Measurements from ENCODE around the gene PYY.

Gene PYY

GRCh38 chr17:43916385-43916784 lies 37.4 kb downstream of the PYY start:
- Histone ChIP-seq H3K9me3 (ENCODE audit: insufficient read depth, low read depth, low read length) (peaks cover 10% of the 10 kb centered on the region), H4K8ac (ENCODE audit: low read depth, low read length) (no peak overlapping the region), H2BK120ac (ENCODE audit: insufficient read depth, low read length, poor library complexity) (no peak overlapping the region), H3K4ac (ENCODE audit: low read depth, low read length) (no peak overlapping the region), H3K23ac (ENCODE audit: low read length) (no peak overlapping the region), H3K9ac (ENCODE audit: low read length) (no peak overlapping the region), H3K4me1 (ENCODE audit: control insufficient read depth in 1 of 2, insufficient read depth in 2 of 2, low read length in 2 of 2) (no peaks in the 10 kb centered on the region), H3K79me1 (ENCODE audit: low read length) (no peaks in the 10 kb centered on the region), H3K4me3 (ENCODE audit: low read depth, low read length) (no peak overlapping the region), H2BK12ac (ENCODE audit: low read length) (no peak overlapping the region), H4K12ac (ENCODE audit: low read depth, low read length) (no peak overlapping the region), H2AK5ac (ENCODE audit: low read length) (no peak overlapping the region), H3K79me2 (ENCODE audit: control insufficient read depth, insufficient read depth, low read length, poor library complexity) (no peaks in the 10 kb centered on the region), H3K27me3 (ENCODE audit: insufficient read depth, low read length) (no peaks in the 10 kb centered on the region), H2BK5ac (ENCODE audit: low read depth, low read length, poor library complexity) (no peak overlapping the region), H3K36me3 (ENCODE audit: control insufficient read depth in 1 of 2, insufficient read depth in 2 of 2, low read length in 2 of 2) (no peaks in the 10 kb centered on the region), H3K14ac (ENCODE audit: low read length) (no peak overlapping the region), H3K18ac (ENCODE audit: low read length) (no peak overlapping the region), H2AFZ (ENCODE audit: insufficient read depth, low read length, poor library complexity) (no peak overlapping the region), H3K27ac (ENCODE audit: low read depth, low read length) (no peak overlapping the region), H3K4me2 (ENCODE audit: low read length) (no peak overlapping the region), H4K91ac (ENCODE audit: low read depth, low read length) (no peak overlapping the region)
- WGBS (ENCODE audit: extremely low coverage, insufficient coverage, insufficient read length) = no CpG with 5 or more reads among the region's 4 CpGs
- DNase-seq = no peak

GRCh38 chr17:43915559-43915958 lies 38.2 kb downstream of the PYY start:
- WGBS (ENCODE audit: extremely low coverage, insufficient coverage, insufficient read length) = no CpG with 5 or more reads among the region's 3 CpGs
- Histone ChIP-seq H3K18ac (ENCODE audit: low read length) (no peak overlapping the region), H2BK120ac (ENCODE audit: insufficient read depth, low read length, poor library complexity) (no peak overlapping the region), H4K91ac (ENCODE audit: low read depth, low read length) (no peak overlapping the region), H2AFZ (ENCODE audit: insufficient read depth, low read length, poor library complexity) (no peak overlapping the region), H2AK5ac (ENCODE audit: low read length) (no peak overlapping the region), H3K79me1 (ENCODE audit: low read length) (no peaks in the 10 kb centered on the region), H3K9ac (ENCODE audit: low read length) (no peak overlapping the region), H2BK12ac (ENCODE audit: low read length) (no peak overlapping the region), H3K4me1 (ENCODE audit: control insufficient read depth in 1 of 2, insufficient read depth in 2 of 2, low read length in 2 of 2) (no peaks in the 10 kb centered on the region), H3K79me2 (ENCODE audit: control insufficient read depth, insufficient read depth, low read length, poor library complexity) (no peaks in the 10 kb centered on the region), H3K27ac (ENCODE audit: low read depth, low read length) (no peak overlapping the region), H4K12ac (ENCODE audit: low read depth, low read length) (no peak overlapping the region), H2BK5ac (ENCODE audit: low read depth, low read length, poor library complexity) (no peak overlapping the region), H3K4me3 (ENCODE audit: low read depth, low read length) (no peak overlapping the region), H3K14ac (ENCODE audit: low read length) (no peak overlapping the region), H3K23ac (ENCODE audit: low read length) (no peak overlapping the region), H3K27me3 (ENCODE audit: insufficient read depth, low read length) (no peaks in the 10 kb centered on the region), H3K36me3 (ENCODE audit: control insufficient read depth in 1 of 2, insufficient read depth in 2 of 2, low read length in 2 of 2) (no peaks in the 10 kb centered on the region), H3K9me3 (ENCODE audit: insufficient read depth, low read depth, low read length) (peaks cover 11% of the 10 kb centered on the region), H3K4me2 (ENCODE audit: low read length) (no peak overlapping the region), H3K4ac (ENCODE audit: low read depth, low read length) (no peak overlapping the region), H4K8ac (ENCODE audit: low read depth, low read length) (no peak overlapping the region)
- DNase-seq = no peak

GRCh38 chr17:43914451-43914850 lies 39.3 kb downstream of the PYY start:
- no CpG with 5 or more reads among the region's 2 CpGs for WGBS (ENCODE audit: extremely low coverage, insufficient coverage, insufficient read length)
- Histone ChIP-seq H2BK12ac (ENCODE audit: low read length) (no peak overlapping the region), H3K23ac (ENCODE audit: low read length) (no peak overlapping the region)

GRCh38 chr17:43913584-43913983 lies 40.2 kb downstream of the PYY start:
- H4K91ac ChIP-seq (ENCODE audit: low read depth, low read length) = no peak overlapping the region
- H2AFZ ChIP-seq (ENCODE audit: insufficient read depth, low read length, poor library complexity) = no peak overlapping the region
- no peak overlapping the region for H3K14ac ChIP-seq (ENCODE audit: low read length)
- H3K79me2 ChIP-seq (ENCODE audit: control insufficient read depth, insufficient read depth, low read length, poor library complexity) = no peaks in the 10 kb centered on the region
- peaks cover 11% of the 10 kb centered on the region for H3K9me3 ChIP-seq (ENCODE audit: insufficient read depth, low read depth, low read length)
- H3K79me1 ChIP-seq (ENCODE audit: low read length) = no peaks in the 10 kb centered on the region
- H3K4me3 ChIP-seq (ENCODE audit: low read depth, low read length) = no peak overlapping the region
- H3K18ac ChIP-seq (ENCODE audit: low read length) = no peak overlapping the region
- H3K27ac ChIP-seq (ENCODE audit: low read depth, low read length) = no peak overlapping the region
- WGBS (ENCODE audit: extremely low coverage, insufficient coverage, insufficient read length) = no CpG with 5 or more reads among the region's 6 CpGs
- no peak overlapping the region for H3K4ac ChIP-seq (ENCODE audit: low read depth, low read length)
- no peak overlapping the region for H2AK5ac ChIP-seq (ENCODE audit: low read length)
- H3K36me3 ChIP-seq (ENCODE audit: control insufficient read depth in 1 of 2, insufficient read depth in 2 of 2, low read length in 2 of 2) = no peaks in the 10 kb centered on the region
- no peak overlapping the region for H4K12ac ChIP-seq (ENCODE audit: low read depth, low read length)
- H4K8ac ChIP-seq (ENCODE audit: low read depth, low read length) = no peak overlapping the region
- H2BK5ac ChIP-seq (ENCODE audit: low read depth, low read length, poor library complexity) = no peak overlapping the region
- H3K4me1 ChIP-seq (ENCODE audit: control insufficient read depth in 1 of 2, insufficient read depth in 2 of 2, low read length in 2 of 2) = no peaks in the 10 kb centered on the region
- H3K4me2 ChIP-seq (ENCODE audit: low read length) = no peak overlapping the region
- H2BK120ac ChIP-seq (ENCODE audit: insufficient read depth, low read length, poor library complexity) = no peak overlapping the region
- no peak for DNase-seq
- H2BK12ac ChIP-seq (ENCODE audit: low read length) = no peak overlapping the region
- no peaks in the 10 kb centered on the region for H3K27me3 ChIP-seq (ENCODE audit: insufficient read depth, low read length)
- no peak overlapping the region for H3K23ac ChIP-seq (ENCODE audit: low read length)
- no peak overlapping the region for H3K9ac ChIP-seq (ENCODE audit: low read length)

More at GRCh38 chr17:43914451-43914850, 39.3 kb downstream of the PYY start:
- Histone ChIP-seq H3K14ac (ENCODE audit: low read length) (no peak overlapping the region), H3K4me1 (ENCODE audit: control insufficient read depth in 1 of 2, insufficient read depth in 2 of 2, low read length in 2 of 2) (no peaks in the 10 kb centered on the region), H3K27me3 (ENCODE audit: insufficient read depth, low read length) (no peaks in the 10 kb centered on the region), H3K4me2 (ENCODE audit: low read length) (no peak overlapping the region), H3K9ac (ENCODE audit: low read length) (no peak overlapping the region), H2BK120ac (ENCODE audit: insufficient read depth, low read length, poor library complexity) (no peak overlapping the region), H4K8ac (ENCODE audit: low read depth, low read length) (no peak overlapping the region), H3K4ac (ENCODE audit: low read depth, low read length) (no peak overlapping the region), H2AK5ac (ENCODE audit: low read length) (no peak overlapping the region), H3K18ac (ENCODE audit: low read length) (no peak overlapping the region), H2AFZ (ENCODE audit: insufficient read depth, low read length, poor library complexity) (no peak overlapping the region), H3K4me3 (ENCODE audit: low read depth, low read length) (no peak overlapping the region), H3K79me2 (ENCODE audit: control insufficient read depth, insufficient read depth, low read length, poor library complexity) (no peaks in the 10 kb centered on the region), H4K91ac (ENCODE audit: low read depth, low read length) (no peak overlapping the region), H3K9me3 (ENCODE audit: insufficient read depth, low read depth, low read length) (peaks cover 11% of the 10 kb centered on the region), H3K36me3 (ENCODE audit: control insufficient read depth in 1 of 2, insufficient read depth in 2 of 2, low read length in 2 of 2) (no peaks in the 10 kb centered on the region), H4K12ac (ENCODE audit: low read depth, low read length) (no peak overlapping the region), H3K79me1 (ENCODE audit: low read length) (no peaks in the 10 kb centered on the region), H2BK5ac (ENCODE audit: low read depth, low read length, poor library complexity) (no peak overlapping the region), H3K27ac (ENCODE audit: low read depth, low read length) (no peak overlapping the region)
- no peak for DNase-seq

All from trophoblast cell (in vitro differentiated cells and primary cell).